Liver (tissue), 9 donors: ENCODE data around the gene VWA2. TPM values are rescaled to one million over a fixed set of nuclear protein-coding genes. Genes with fewer than 3 reads are reported as not detected.

Experiments used
- DNase-seq: peaks from one replicate; pipeline ENCODE4 v3.0.0-alpha.2; 2017; ENCODE audit warnings: low spot score
- H3K27ac ChIP-seq, 2 donors: one replicate each; pipeline ENCODE4 v1.7.0; 2013; ENCODE audit warnings: inconsistent platforms in 2 of 2, low read length in 2 of 2, control low read depth in 1 of 2, low read depth in 1 of 2, mild to moderate bottlenecking in 1 of 2
- H3K27me3 ChIP-seq, 4 donors: one replicate each; pipeline versions ENCODE4 v1.6.1 to v1.7.0; 2013; ENCODE audit warnings: low read length in 3 of 4, inconsistent platforms in 1 of 4, mild to moderate bottlenecking in 1 of 4, moderate library complexity in 1 of 4; ENCODE audit not compliant: control insufficient read depth in 4 of 4, insufficient read depth in 4 of 4
- H3K36me3 ChIP-seq, 4 donors: one replicate each; pipeline versions ENCODE4 v1.6.1 to v1.7.0; 2013; ENCODE audit warnings: low read length in 3 of 4, mild to moderate bottlenecking in 3 of 4, low read depth in 1 of 4, moderate library complexity in 1 of 4; ENCODE audit not compliant: control insufficient read depth in 4 of 4, insufficient read depth in 3 of 4
- H3K4me1 ChIP-seq, 4 donors: one replicate each; pipeline versions ENCODE4 v1.6.1 to v1.7.0; 2013; ENCODE audit warnings: low read length in 3 of 4, mild to moderate bottlenecking in 3 of 4, moderate library complexity in 1 of 4; ENCODE audit not compliant: control insufficient read depth in 4 of 4, insufficient read depth in 4 of 4
- H3K4me3 ChIP-seq, 3 donors: one replicate each; pipeline versions ENCODE4 v1.6.1 to v1.7.0; 2013; ENCODE audit warnings: low read length in 3 of 3, control low read depth in 1 of 3, low read depth in 1 of 3, mild to moderate bottlenecking in 1 of 3
- H3K9ac ChIP-seq, 2 donors: one replicate each; pipeline ENCODE4 v1.7.0; 2013; ENCODE audit warnings: low read length in 2 of 2, mild to moderate bottlenecking in 2 of 2, moderate library complexity in 2 of 2, control low read depth in 1 of 2, low read depth in 1 of 2
- H3K9me3 ChIP-seq, 4 donors: one replicate each; pipeline versions ENCODE4 v1.6.1 to v1.7.0; 2013; ENCODE audit warnings: low read length in 3 of 4; ENCODE audit not compliant: control insufficient read depth in 4 of 4
- ATF3 ChIP-seq: IDR thresholded peaks from 2 replicates; pipeline ENCODE4 v1.6.1; 2016; ENCODE audit warnings: antibody characterized with exemption
- CTCF ChIP-seq: fragments of 150-350 bp; IDR thresholded peaks from 2 replicates; pipeline ENCODE4 v1.5.1; 2017; ENCODE audit warnings: improper control_type of control experiment, low read depth, low read length; ENCODE audit not compliant: missing input control
- EGR1 ChIP-seq, 2 donors: IDR thresholded peaks; 2 replicates each; pipeline ENCODE4 v1.6.1; 2016 to 2018; ENCODE audit warnings: antibody characterized with exemption in 2 of 2, low read depth in 2 of 2
- FOXA1 ChIP-seq: IDR thresholded peaks from 2 replicates; pipeline ENCODE4 v1.6.1; 2016; ENCODE audit warnings: antibody characterized with exemption
- FOXA2 ChIP-seq: IDR thresholded peaks from 2 replicates; pipeline ENCODE4 v1.6.1; 2016; ENCODE audit warnings: antibody characterized with exemption
- GABPA ChIP-seq, 2 donors: IDR thresholded peaks in 1 of 2; conservative IDR thresholded peaks in 1 of 2; 2 replicates each; pipeline ENCODE4 v1.6.1; 2016; ENCODE audit warnings: antibody characterized with exemption in 2 of 2, mild to moderate bottlenecking in 1 of 2, moderate library complexity in 1 of 2
- HNF4A ChIP-seq, 2 donors: conservative IDR thresholded peaks; 2 replicates each; pipeline ENCODE4 v1.6.1; 2016; ENCODE audit warnings: antibody characterized with exemption in 2 of 2, mild to moderate bottlenecking in 2 of 2
- HNF4G ChIP-seq: IDR thresholded peaks from 2 replicates; pipeline ENCODE4 v1.6.1; 2016; ENCODE audit warnings: antibody characterized with exemption
- JUND ChIP-seq, 2 donors: IDR thresholded peaks; 2 replicates each; pipeline ENCODE4 v1.6.1; 2016; ENCODE audit warnings: antibody characterized with exemption in 2 of 2
- MAX ChIP-seq: IDR thresholded peaks from 2 replicates; pipeline ENCODE4 v1.6.1; 2016; ENCODE audit warnings: antibody characterized with exemption
- NR2F2 ChIP-seq: IDR thresholded peaks from 2 replicates; pipeline ENCODE4 v1.6.1; 2016; ENCODE audit warnings: antibody characterized with exemption
- RAD21 ChIP-seq, 2 donors: IDR thresholded peaks; 2 replicates each; pipeline ENCODE4 v1.6.1; 2016; ENCODE audit warnings: antibody characterized with exemption in 2 of 2, mild to moderate bottlenecking in 2 of 2
- REST ChIP-seq: IDR thresholded peaks from 2 replicates; pipeline ENCODE4 v1.6.1; 2016; ENCODE audit warnings: antibody characterized with exemption, mild to moderate bottlenecking
- RXRA ChIP-seq, 2 donors: IDR thresholded peaks; 2 replicates each; pipeline ENCODE4 v1.6.1; 2017 to 2018; ENCODE audit warnings: antibody characterized with exemption in 2 of 2, mild to moderate bottlenecking in 1 of 2
- SP1 ChIP-seq: IDR thresholded peaks from 2 replicates; pipeline ENCODE4 v1.6.1; 2018; ENCODE audit warnings: antibody characterized with exemption, mild to moderate bottlenecking
- TAF1 ChIP-seq: conservative IDR thresholded peaks from 2 replicates; pipeline ENCODE4 v1.6.1; 2016; ENCODE audit warnings: antibody characterized with exemption, mild to moderate bottlenecking
- YY1 ChIP-seq: IDR thresholded peaks from 2 replicates; pipeline ENCODE4 v1.6.1; 2016; ENCODE audit warnings: antibody characterized with exemption, mild to moderate bottlenecking
- ZBTB33 ChIP-seq: IDR thresholded peaks from 2 replicates; pipeline ENCODE4 v1.6.1; 2016; ENCODE audit warnings: antibody characterized with exemption
- WGBS: extraction: QIAGEN DNeasy Blood & Tissue Kit; methylation state at CpG from one replicate; pipeline ENCODE4 v1.1.7; 2013; 5-methylcytosine and 5-hydroxymethylcytosine counted together
- polyA plus RNA-seq, 2 donors: library from polyadenylated mRNA; stranded (reverse) in 1 of 2; unstranded in 1 of 2; fragments of 200-250 nt in 1 of 2; fragments of >200 nt in 1 of 2; fragmentation: Nextera tagmentation in 1 of 2; extraction: Ambion mirVana in 1 of 2; gene quantifications; one replicate each; pipeline versions ENCODE4 v1.2.1 to v1.2.3, GENCODE V29; 2013 to 2015
- total RNA-seq, 2 donors: library from RNA; depleted of rRNA; stranded (reverse); fragments of >200 nt; gene quantifications; one replicate each; pipeline ENCODE4 v1.2.3, GENCODE V29; 2014
- donor health status: healthy.
- donor health status: healthy.
- donor health status: healthy.
- donor health status: healthy.
- donor health status: healthy.

VWA2 gene
- total and polyA plus RNA-seq, 4 donors, result 0.05 to 0.25 TPM; not detected in 2

- no peak for TF ChIP-seq REST
- TF ChIP-seq RAD21 (IDR thresholded peaks at IDR 0.05), result no peak
- TF ChIP-seq YY1, result no peak
- no peak for TF ChIP-seq GABPA (IDR thresholded peaks at IDR 0.05 in 1 of 2, conservative IDR thresholded peaks at IDR 0.05 in 1 of 2)
- no peak for TF ChIP-seq RXRA (IDR thresholded peaks at IDR 0.05)
- no peak for TF ChIP-seq EGR1 (IDR thresholded peaks at IDR 0.05; ENCODE audit: low read depth in 2 of 2)
- no peak for TF ChIP-seq HNF4G
- no peak for TF ChIP-seq HNF4A (conservative IDR thresholded peaks at IDR 0.05)
- no peak for TF ChIP-seq MAX
- no peak for TF ChIP-seq ZBTB33
- TF ChIP-seq TAF1, result no peak
- no peak for TF ChIP-seq ATF3
- no peak for TF ChIP-seq JUND (IDR thresholded peaks at IDR 0.05)
- no peak for TF ChIP-seq CTCF
- no peak for TF ChIP-seq SP1
- TF ChIP-seq NR2F2, result no peak
- TF ChIP-seq FOXA1, result no peak
- TF ChIP-seq FOXA2, result no peak
- Histone ChIP-seq H3K9ac (no peak overlapping the region), H3K9me3 (no peaks in the 10 kb centered on the region), H3K36me3 (no peaks in the 10 kb centered on the region), H3K4me3 (no peak overlapping the region), H3K27me3 (peaks cover 0 to 3% (median 0%) of the 10 kb centered on the region in 4 donors), H3K4me1 (no peaks in the 10 kb centered on the region), H3K27ac (no peak overlapping the region)
- WGBS, result 77% methylated on average over 4 of the region's 4 CpGs
- DNase-seq, result no peak
Observed at GRCh38 chr10:114271779-114272167, 32.7 kb downstream of the VWA2 start.
